BJ (cell line): Measurements from ENCODE around the gene CYP4F3. TPM values are rescaled to one million over a fixed set of nuclear protein-coding genes. Genes with fewer than 3 reads are reported as not detected.

ENCODE experiments used
- CTCF ChIA-PET: fragments of 350-600 bp; formaldehyde crosslinking; extraction: SDS; loops from one replicate; lab custom pipeline; 2021; ENCODE audit warnings: antibody characterized with exemption, inconsistent platforms; lab: Yijun Ruan, JAX
- POLR2A ChIA-PET: fragments of 300-600 bp; sonication (Branson Sonifier 250); formaldehyde crosslinking; extraction: SDS; loops from one replicate; lab custom pipeline; 2021; ENCODE audit warnings: antibody characterized with exemption; lab: Charles Lee
- DNase-seq: peaks from one replicate; pipeline ENCODE4 v3.0.0-alpha.2; 2011; ENCODE audit warnings: low read depth
- H3K27me3 ChIP-seq: 2 replicates; pipeline ENCODE4 v1.6.0; 2011; ENCODE audit warnings: low read length; ENCODE audit not compliant: control insufficient read depth, insufficient read depth
- H3K36me3 ChIP-seq: 2 replicates; pipeline ENCODE4 v1.5.1; 2011; ENCODE audit warnings: low read length; ENCODE audit not compliant: control insufficient read depth, insufficient read depth
- H3K4me3 ChIP-seq: 2 replicates; pipeline ENCODE4 v1.5.1; 2011; ENCODE audit warnings: low read depth, mild to moderate bottlenecking, control low read depth, low read length
- CTCF ChIP-seq: IDR thresholded peaks from 2 replicates; pipeline ENCODE4 v1.5.1; 2011; ENCODE audit warnings: low read depth, mild to moderate bottlenecking, control low read depth, inconsistent platforms, low read length, moderate library complexity; ENCODE audit not compliant: insufficient read depth
- polyA plus RNA-seq: library from polyadenylated mRNA; depleted of rRNA; stranded (reverse); fragments of >200 nt; gene quantifications from 2 replicates; pipeline ENCODE4 v1.2.3, GENCODE V29; 2011; rRNA removed
- small RNA-seq: library from RNA; depleted of rRNA; stranded (forward); fragments of <200 nt; gene quantifications from one replicate; pipeline ENCODE3, GENCODE V24; 2012; ENCODE audit warnings: low replicate concordance, low read depth; ENCODE audit not compliant: insufficient read length

The CYP4F3 gene
- polyA plus RNA-seq, 1 experiment, result not detected

GRCh38 chr19:15696654-15697194 lies 56.0 kb downstream of the CYP4F3 start:
- H3K36me3 ChIP-seq, result no peaks in the 10 kb centered on the region
- ChIA-PET POLR2A (no interaction called here), CTCF (no interaction called here)
- H3K27me3 ChIP-seq, result no peaks in the 10 kb centered on the region
- DNase-seq, result no peak
- H3K4me3 ChIP-seq, result no peak overlapping the region
- no peak for TF ChIP-seq CTCF

GRCh38 chr19:15701757-15702533 lies 61.2 kb downstream of the CYP4F3 start:
- ChIA-PET CTCF (no interaction called here), POLR2A (no interaction called here)
- no peak for TF ChIP-seq CTCF
- Histone ChIP-seq H3K4me3 (no peak overlapping the region), H3K36me3 (no peaks in the 10 kb centered on the region), H3K27me3 (no peaks in the 10 kb centered on the region)
- no peak for DNase-seq

- ChIA-PET POLR2A (no interaction called here), CTCF (no interaction called here)
- Histone ChIP-seq H3K36me3 (no peaks in the 10 kb centered on the region), H3K4me3 (no peak overlapping the region), H3K27me3 (no peaks in the 10 kb centered on the region)
- no peak for TF ChIP-seq CTCF
- DNase-seq, result no peak
Observed at GRCh38 chr19:15702534-15702930, 61.8 kb downstream of the CYP4F3 start.

Small RNA genes lying within 50 kb of the gene (small RNA-seq; reads per million reads assigned to genes)
- not detected for gene AD000091.1

Other genes starting within 250 kb of the CYP4F3 start
- 25.8 and 27.5 TPM in 2 replicates for gene AKAP8L, start 221.9 kb upstream of the CYP4F3 start, polyA plus RNA-seq
- 7.5 and 10.9 TPM in 2 replicates for gene WIZ, start 190.9 kb upstream of the CYP4F3 start, polyA plus RNA-seq
- gene RASAL3, start 176.4 kb upstream of the CYP4F3 start, polyA plus RNA-seq, result 0.04 TPM in 1 of 2 replicates, not detected in the other
- gene PGLYRP2, start 161.4 kb upstream of the CYP4F3 start, polyA plus RNA-seq, result not detected in 2 replicates
- not detected in 2 replicates for gene CYP4F22, start 132.4 kb upstream of the CYP4F3 start, polyA plus RNA-seq
- gene CYP4F8, start 25.7 kb upstream of the CYP4F3 start, polyA plus RNA-seq, result not detected in 2 replicates
- not detected in 2 replicates for gene CYP4F12, start 32.2 kb downstream of the CYP4F3 start, polyA plus RNA-seq
- gene OR10H2, start 87.1 kb downstream of the CYP4F3 start, polyA plus RNA-seq, result not detected in 2 replicates
- not detected in 2 replicates for gene OR10H3, start 97.1 kb downstream of the CYP4F3 start, polyA plus RNA-seq
- not detected in 2 replicates for gene OR10H5, start 146.8 kb downstream of the CYP4F3 start, polyA plus RNA-seq
- gene OR10H1, start 174.8 kb downstream of the CYP4F3 start, polyA plus RNA-seq, result not detected in 2 replicates